Progenitor cell of endocrine pancreas (in vitro differentiated cells): ENCODE measurements around the gene SOX18. TPM values are rescaled to one million over a fixed set of nuclear protein-coding genes. Genes with fewer than 3 reads are reported as not detected.

Experiments
- DNase-seq: peaks from one replicate; pipeline ENCODE4 v3.0.0; 2021; ENCODE audit warnings: low spot score; ENCODE audit not compliant: unreplicated experiment
- H3K27ac Mint-ChIP-seq: 2 replicates; pipeline ENCODE4 v1.8.0; 2021; ENCODE audit warnings: mild to moderate bottlenecking, moderate library complexity, mixed read lengths
- H3K27me3 Mint-ChIP-seq: 2 replicates; pipeline ENCODE4 v1.8.0; 2021; ENCODE audit warnings: mixed read lengths
- H3K36me3 Mint-ChIP-seq: 2 replicates; pipeline ENCODE4 v1.8.0; 2022; ENCODE audit warnings: mixed read lengths; ENCODE audit not compliant: insufficient read depth
- H3K4me1 Mint-ChIP-seq: 2 replicates; pipeline ENCODE4 v1.8.0; 2021; ENCODE audit warnings: low read depth, mixed read lengths
- H3K4me3 Mint-ChIP-seq: 2 replicates; pipeline ENCODE4 v1.8.0; 2021; ENCODE audit warnings: low read depth, mild to moderate bottlenecking, moderate library complexity, mixed read lengths
- H3K9me3 Mint-ChIP-seq: 2 replicates; pipeline ENCODE4 v1.8.0; 2021; ENCODE audit warnings: low read depth, mixed read lengths
- total RNA-seq: library from RNA; stranded (reverse); gene quantifications from 2 replicates; pipeline ENCODE4 v1.2.1, GENCODE V29; 2021
- TF ChIP-seq, protein P1 (sequence below): fragments of 200-600 bp; sonication (generic); IDR thresholded peaks from one replicate; pipeline ENCODE4 v1.5.0; 2021; ENCODE audit warnings: antibody characterized with exemption, mild to moderate bottlenecking; ENCODE audit not compliant: unreplicated experiment

Gene SOX18
- total RNA-seq, 1 donor from 2014 or later, result not detected

DNA sequence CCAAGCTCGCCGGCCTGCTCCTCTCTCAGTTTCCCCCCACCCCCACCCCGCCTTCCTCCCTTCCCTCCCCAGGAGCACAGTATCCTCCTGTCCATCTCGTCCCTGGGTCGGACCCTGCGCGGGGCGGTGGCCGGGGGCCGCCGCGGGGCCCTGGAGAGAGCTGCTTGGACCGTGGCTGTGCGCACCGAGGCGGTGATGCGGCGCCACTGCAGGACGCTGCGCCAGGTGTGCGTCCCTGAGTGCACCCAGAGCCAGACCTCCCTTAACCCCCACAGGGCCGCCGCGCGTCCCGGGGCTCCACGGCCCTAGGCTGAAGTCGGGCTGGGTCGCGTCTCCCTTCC is 11.2 kb downstream of the SOX18 start:
- Mint-ChIP-seq H3K4me1 (peaks cover 16% of the 10 kb centered on the region), H3K27me3 (peaks cover 16% of the 10 kb centered on the region), H3K36me3 (peaks cover 7% of the 10 kb centered on the region), H3K27ac (no peak overlapping the region), H3K9me3 (no peaks in the 10 kb centered on the region), H3K4me3 (no peak overlapping the region)
- TF ChIP-seq, protein P1, sequence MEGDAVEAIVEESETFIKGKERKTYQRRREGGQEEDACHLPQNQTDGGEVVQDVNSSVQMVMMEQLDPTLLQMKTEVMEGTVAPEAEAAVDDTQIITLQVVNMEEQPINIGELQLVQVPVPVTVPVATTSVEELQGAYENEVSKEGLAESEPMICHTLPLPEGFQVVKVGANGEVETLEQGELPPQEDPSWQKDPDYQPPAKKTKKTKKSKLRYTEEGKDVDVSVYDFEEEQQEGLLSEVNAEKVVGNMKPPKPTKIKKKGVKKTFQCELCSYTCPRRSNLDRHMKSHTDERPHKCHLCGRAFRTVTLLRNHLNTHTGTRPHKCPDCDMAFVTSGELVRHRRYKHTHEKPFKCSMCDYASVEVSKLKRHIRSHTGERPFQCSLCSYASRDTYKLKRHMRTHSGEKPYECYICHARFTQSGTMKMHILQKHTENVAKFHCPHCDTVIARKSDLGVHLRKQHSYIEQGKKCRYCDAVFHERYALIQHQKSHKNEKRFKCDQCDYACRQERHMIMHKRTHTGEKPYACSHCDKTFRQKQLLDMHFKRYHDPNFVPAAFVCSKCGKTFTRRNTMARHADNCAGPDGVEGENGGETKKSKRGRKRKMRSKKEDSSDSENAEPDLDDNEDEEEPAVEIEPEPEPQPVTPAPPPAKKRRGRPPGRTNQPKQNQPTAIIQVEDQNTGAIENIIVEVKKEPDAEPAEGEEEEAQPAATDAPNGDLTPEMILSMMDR, result no peak
- no peak for DNase-seq

DNA sequence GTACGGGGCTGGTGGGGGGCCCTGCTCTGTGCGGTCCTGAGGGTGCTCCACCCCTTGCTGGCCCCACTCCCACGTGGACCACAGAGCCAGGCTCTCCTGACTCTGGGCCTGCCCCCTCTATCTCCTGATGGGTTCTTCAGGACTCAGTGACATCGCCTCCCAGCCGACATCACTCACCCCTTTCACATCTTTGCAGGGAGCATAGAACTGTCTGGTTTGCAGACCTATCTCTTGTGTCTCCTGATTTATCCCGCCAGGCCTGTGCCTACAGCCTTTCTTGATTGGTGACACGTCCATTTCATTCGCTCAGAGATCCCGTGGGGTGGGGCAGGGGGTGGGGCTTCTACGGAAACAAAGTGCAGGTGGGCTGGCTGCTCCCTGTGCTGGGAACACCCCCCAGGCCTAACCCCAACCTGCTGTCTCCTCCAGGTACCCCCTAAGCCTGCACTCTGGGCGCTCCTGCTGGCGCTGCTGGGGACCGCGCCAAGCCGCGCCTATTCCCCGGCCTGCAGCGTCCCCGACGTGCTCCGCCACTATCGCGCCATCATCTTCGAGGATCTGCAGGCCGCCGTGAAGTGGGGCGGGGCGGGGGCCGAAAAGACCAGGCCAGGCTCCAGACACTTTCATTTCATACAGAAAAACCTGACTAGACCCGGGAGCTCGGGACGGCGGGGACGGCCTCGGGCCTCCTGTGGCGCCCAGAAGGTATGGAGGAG is 11.8 kb downstream of the SOX18 start:
- TF ChIP-seq, protein P1, result no peak
- H3K9me3 Mint-ChIP-seq, result no peaks in the 10 kb centered on the region
- H3K4me1 Mint-ChIP-seq, result peaks cover 16% of the 10 kb centered on the region
- peaks cover 7% of the 10 kb centered on the region for H3K36me3 Mint-ChIP-seq
- no peak overlapping the region for H3K27ac Mint-ChIP-seq
- peaks cover 16% of the 10 kb centered on the region for H3K27me3 Mint-ChIP-seq
- peak overlapping the region; percentile 37 for H3K4me3 Mint-ChIP-seq
- no peak for DNase-seq

DNA sequence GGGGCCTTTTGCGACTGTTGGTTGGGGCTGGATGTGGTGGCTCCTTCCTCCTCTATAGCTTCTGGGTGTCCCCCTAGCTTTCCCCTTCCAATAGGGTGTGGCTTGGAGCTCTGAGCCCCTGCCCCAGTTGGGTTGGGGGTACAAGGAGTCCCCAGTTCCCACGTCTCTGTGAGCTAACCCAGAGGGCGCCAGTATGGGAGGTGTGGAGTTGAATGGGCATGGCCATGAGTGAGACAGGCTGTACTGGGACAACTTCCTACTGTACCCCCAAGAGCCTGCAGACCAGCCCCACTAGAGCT is 12.3 kb downstream of the SOX18 start:
- H3K27ac Mint-ChIP-seq, result no peak overlapping the region
- peaks cover 16% of the 10 kb centered on the region for H3K27me3 Mint-ChIP-seq
- TF ChIP-seq, protein P1, result no peak
- peaks cover 16% of the 10 kb centered on the region for H3K4me1 Mint-ChIP-seq
- H3K36me3 Mint-ChIP-seq, result peaks cover 8% of the 10 kb centered on the region
- no peak for DNase-seq
- H3K9me3 Mint-ChIP-seq, result no peaks in the 10 kb centered on the region
- no peak overlapping the region for H3K4me3 Mint-ChIP-seq

DNA sequence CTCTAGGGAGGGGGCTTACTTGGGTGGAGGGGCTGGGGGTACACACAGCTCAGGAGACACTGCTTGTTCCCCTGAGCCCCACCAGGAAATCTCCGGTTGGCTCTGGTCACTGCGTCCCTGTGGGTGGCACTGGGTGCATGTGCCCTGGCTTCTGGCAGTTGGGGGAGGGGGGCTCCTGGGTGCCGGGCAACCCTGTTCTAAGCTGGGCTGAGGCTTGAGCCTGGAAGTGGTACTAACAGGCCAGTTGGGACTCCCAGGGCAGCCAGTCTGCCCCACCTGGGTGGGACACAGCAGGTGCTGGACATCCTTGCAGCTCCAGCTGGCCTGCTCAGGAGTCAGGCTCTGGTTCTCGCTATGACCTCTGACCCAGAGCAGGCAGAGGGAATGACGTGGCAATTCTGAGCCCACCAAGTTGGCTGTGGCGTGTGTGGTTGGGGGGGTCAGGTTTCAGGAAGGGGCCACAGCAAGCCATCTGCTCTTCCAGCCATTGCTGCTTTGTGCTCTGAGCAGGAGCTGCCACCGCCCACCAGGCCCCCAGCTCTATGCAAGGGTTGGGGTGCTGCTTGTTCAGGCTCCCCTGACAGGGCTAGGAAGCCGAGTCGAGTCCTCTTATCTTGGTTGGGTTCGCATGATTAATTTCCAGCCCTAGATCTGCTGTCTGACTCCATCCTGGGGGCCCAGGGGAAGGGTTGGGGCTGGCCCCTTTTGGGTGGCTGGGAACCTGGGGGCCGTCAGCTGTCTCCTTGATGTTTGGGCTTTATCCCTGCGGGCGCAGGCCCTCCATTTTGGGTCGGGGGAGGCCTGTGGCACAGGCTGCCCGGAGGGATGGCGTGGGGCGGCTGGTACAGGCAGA is 12.9 kb downstream of the SOX18 start:
- Mint-ChIP-seq H3K27me3 (peaks cover 16% of the 10 kb centered on the region), H3K4me1 (peaks cover 16% of the 10 kb centered on the region), H3K9me3 (no peaks in the 10 kb centered on the region), H3K36me3 (peaks cover 8% of the 10 kb centered on the region), H3K27ac (no peak overlapping the region), H3K4me3 (no peak overlapping the region)
- DNase-seq, result no peak
- TF ChIP-seq, protein P1, result no peak

DNA sequence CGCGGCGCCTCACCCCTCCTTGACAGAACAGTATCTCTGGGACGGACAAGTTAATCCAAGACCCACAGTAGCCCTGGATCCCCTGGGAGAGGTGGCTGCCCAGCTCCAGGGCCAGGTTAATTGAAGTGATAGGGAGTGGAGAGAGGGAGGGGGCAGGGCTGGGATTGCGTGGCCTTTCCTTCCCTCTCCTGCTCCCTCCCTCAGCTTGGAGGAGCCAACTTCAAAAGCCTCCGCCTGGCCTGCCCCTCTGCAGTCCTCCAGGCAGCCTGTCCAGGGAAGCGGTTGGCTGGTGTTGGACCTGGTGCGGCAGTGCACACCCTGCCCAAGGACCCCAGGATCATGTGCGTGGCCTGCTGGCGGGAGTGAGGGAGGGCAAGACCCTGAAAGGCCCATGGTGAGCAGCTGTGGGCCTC is 13.5 kb downstream of the SOX18 start, which contains the start of gene C20orf204:
TSS of gene C20orf204 (plus strand) at position 250 of the 413 bp plus-strand sequence. CDS start at position 392, 142 bp downstream.
- TF ChIP-seq, protein P1, result no peak
- Mint-ChIP-seq H3K4me1 (peaks cover 16% of the 10 kb centered on the region), H3K4me3 (no peak within 1 kb of the TSS), H3K27me3 (peaks cover 12% of the 10 kb centered on the region), H3K9me3 (no peaks in the 10 kb centered on the region), H3K36me3 (peaks cover 11% of the 10 kb centered on the region), H3K27ac (no peak within 1 kb of the TSS)
- DNase-seq, result no peak
